ENCODE results near the gene USH1G.
"Not testable (repeated sequence)": the region's sequence is repeated elsewhere in the genome, so short reads cannot be mapped to it uniquely, and the experiment has no call there.

USH1G gene

DNA sequence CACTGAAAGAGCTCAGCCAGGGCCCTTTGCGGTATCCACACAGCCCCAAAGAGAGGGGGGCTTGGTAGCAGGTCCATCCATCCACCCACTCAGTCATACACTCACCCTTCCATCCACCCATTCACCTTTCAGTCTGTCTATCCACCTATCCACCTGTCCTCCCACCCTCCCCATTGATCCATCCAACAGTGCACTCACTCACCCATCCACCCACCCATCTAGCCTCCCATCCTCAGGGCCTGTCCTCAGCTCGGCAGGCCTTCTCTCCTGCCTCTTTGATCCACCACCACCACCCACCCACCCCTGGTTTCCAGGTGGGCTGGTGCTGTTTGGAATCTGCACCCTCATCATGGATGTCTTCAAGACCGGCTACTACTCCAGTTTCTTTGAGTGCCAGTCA, 2.2 kb upstream of the USH1G start:
- no peak for DNase-seq

DNA sequence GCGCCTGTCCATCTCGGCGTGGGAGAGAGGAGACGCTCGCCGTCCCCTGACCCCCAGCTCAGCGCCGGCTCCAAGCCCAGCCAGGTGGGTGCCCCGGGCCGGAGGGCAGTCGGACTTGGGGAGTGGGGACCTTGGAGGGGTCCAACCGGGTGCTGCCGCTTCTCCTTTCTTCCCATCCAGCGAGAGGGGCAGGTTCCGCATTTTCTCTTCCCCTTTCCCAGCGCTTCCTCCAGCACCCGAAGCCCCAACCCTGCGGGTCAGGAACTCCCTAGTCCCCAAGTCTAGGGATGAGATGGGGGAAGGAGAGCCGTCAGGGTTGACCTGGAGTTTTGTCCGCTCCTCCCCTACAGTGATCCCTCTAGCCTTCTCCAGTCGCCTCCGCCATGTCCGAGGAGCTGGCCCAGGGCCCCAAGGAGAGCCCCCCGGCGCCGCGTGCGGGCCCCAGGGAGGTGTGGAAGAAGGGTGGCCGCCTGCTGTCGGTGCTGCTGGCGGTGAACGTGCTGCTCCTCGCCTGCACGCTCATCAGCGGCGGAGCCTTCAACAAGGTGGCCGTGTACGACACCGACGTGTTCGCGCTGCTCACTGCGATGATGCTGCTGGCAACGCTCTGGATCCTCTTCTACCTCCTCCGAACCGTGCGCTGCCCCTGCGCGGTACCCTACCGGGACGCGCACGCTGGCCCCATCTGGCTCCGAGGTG, 1.3 kb upstream of the USH1G start, which contains the start of gene OTOP2:
TSS of gene OTOP2 (plus strand) at position 24 of the 699 bp plus-strand sequence. CDS start at position 384, 360 bp downstream.
- DNase-seq = peak in 1 of 2 donors; percentile 6

DNA sequence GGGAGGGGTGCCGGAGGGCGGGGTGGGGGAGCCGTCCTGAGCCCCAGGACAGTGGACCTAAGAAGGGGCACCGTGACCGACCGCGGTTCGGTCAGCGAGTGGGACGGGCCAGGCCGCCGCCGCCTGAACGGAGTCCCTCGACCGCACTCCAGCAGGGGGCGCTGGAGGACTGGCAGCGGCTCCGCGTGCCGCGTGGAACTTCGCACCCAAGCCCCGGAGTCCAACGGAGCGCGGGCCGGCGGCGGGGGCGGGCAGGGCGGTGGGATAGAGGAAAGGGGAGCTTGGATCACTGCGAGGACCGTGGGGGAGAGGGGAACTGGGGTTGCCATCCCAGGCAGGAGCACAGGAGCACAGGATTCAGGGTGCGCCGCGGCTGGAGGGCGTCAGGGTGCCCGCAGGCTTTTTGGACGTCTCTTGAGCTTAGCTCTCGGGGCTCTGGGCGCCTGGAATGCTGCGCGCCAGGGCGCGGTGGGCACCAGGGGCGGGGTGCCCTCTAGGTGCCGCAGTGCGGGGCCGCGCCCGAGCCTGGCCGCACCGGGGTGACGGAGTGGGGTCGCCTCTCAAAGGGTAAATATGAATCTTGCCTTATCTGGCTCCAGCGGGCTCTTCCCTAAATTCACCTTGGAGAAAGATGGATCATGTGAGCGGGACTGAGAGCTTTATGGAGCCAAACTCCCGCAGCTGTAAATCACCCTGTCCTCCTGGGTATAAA, 639 bp upstream of the USH1G start:
- DNase-seq = peak; percentile 69 to 72

DNA sequence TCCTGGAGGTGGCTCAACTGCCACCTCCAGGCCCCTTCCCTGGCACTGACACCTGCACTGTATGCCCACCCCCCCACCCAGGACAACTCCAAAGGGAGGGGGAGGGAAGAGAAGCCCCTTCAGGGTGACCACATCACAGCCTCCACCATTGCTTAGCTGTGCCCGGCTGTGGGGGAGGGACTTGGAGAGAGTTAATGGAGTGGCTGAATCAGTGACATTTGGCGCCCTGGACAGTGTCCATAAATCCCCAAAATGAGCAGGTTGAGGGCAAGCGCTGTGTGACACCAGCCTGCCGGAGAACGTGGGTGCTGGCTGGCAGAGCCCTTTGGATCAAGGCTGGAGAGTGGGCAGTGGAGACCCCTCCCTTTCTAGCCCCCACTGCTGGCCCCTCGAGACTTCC, 883 bp downstream of the USH1G start:
- DNase-seq = no peak

DNA sequence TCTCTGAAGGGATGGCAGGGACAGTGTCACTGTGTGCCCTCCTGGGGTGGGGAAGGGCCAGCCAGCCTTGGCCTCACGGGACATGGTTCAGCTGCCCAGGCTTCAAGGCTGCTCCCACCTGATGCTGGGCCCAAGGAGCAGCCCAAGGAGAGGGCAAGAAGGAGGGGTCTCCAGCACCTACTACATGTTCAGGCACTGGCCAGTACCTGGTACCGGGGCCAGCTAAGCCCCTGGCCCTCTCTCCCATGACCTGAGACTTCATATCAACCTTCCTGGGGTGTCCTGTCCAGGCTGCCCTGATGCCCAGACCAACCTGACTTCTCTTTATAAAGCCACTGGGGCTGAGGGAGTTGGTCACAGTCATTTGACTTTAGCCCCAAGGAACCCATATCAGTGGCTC, 1.3 kb downstream of the USH1G start:
- no peak for DNase-seq

DNA sequence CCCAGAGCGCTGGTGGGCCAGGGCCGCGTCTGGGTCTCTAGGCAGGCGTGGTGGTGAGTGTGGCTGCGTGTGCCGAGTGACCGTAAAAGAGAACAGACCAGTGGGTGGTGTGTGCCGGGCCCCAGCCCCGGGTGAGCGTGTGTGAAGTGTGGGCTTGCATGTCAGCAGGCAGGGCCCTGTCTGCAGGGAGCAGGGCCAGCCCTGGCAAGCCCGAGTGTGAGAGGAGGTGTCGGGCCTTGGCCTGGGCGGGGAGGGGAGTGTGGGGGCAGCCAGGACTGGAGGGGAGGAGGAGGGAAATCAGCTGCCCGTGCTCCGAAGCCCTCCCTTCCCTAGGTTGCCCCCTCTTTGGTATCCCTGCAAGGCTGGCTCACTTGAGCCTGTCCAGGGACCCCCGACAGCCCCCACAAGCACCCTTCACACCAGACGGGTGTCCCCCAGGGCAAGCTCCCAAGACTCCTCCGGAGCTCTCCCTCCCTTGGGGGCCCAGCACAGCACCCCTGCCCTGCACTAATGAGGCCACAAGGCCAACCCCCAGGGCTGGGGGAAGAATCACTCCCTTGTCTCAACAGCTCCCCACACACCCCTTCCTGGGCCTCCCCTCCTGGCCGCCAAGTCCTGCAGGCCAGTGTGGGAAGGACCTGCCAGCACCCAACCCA, 1.9 kb downstream of the USH1G start:
- no peak for DNase-seq

DNA sequence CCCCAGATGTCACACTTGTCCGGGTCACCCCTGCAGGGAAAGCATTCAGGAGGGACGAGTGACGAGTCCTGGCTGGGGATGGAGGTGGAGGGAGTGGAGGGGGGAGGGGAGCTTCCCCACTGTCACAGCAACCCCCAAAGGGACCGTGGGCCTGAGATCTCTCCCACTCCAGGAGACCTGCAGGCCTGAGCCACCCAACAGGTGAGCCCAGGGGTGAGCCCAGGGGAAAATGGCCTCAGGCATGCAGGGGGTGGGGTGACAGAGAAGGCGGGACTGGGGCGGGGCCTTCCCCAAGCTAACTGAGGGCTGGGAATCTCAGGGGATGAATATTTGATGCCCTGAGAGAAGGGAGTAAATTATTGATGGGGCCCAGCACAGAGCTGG, 2.4 kb downstream of the USH1G start:
- DNase-seq = no peak

DNA sequence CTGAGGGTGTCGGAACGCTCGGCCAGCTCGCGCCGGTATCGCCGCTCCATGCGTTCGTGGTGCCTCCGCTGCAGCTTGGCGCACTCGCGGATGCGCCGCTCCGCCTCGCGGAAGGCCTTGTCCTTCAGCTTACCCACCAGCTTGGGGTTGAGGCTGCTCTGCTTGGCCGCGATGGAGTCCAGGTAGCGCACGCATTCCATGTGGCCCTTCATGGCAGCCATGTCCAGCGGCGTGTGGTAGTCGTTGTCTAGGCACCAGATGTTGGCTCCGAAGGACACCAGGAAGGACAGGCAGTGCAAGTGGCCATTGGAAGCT, 2.8 kb downstream of the USH1G start:
- DNase-seq = no peak

DNA sequence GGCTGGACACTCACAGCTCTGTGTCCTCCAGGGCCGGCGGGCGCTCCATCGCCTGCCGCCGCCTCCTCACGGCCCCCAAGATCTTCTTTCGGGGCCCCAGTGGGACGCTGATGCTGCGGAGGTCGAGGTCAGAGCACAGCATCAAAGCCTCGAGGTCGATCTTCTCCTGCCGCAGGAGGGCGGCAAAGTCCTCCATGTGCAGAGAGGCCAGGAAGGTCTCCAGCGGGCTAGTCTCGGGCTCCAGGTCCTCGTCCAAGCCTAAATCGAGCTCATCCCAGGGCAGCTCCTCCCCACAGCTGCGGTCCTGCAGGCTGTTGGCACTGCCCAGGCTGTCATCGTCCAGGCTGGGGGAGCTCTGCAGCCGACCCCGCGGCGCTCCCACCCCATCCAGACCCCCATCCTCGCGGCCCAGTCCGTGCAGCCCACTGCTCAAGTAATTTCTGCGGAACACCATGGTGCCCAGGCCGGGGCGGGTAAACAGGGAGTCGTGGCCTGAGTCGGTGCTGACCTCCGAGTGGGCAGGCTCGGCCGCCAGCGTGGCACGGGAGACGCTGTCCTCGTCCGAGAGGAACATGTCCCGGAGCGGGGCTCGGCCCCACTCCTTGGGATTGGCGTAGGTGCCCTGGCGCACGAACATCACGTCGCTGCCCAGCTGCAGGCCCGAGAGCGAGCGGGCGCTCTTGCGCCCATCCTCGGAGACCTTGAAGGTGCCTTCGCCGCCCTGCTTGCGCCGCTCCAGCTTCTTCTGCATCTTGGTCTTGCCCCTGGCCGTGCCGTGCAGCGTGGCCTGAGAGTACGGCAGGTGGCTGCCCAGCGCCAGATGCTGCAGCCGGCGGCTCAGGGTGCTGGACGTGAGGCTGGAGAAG, 3.4 kb downstream of the USH1G start:
- DNase-seq = no peak

DNA sequence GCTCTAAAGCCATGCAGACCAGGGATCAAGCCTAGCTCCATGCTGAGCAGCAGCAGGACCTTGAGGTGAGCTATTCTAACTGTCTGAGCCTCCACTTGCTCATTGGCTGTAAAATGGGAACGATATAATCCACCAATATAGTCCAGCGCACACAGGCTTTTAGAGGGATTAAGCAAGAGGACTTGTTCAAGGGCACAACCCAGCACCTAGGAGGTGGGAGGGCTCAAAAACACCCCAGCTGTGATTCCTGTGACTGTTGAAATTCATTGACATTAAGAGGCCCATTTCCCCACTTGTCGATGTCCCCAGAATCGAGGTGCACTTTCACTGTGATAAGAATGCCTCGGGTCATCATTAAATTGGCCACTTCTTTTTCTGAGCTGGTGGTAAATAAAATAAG, 4.1 kb downstream of the USH1G start:
- no peak for DNase-seq

DNA sequence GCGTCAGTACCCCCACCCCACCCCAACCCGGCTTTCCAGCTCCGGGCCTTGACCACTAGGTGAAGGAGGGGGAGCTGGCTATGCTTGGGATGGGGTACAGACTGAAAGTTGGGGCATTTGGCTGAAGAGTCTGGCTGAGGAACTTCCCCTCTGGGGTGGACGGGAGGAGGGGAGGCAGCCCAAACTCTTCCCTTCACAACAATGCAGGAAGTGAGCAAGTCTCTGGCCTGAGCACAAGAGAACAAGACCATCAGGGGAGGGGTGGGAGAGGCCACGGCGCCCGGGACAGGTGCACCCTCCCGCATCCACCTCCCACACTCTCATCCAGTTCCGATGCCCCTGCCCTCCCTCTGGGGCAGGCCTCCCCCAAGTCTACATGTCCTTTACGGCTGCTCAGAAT, 5.6 kb downstream of the USH1G start:
- DNase-seq = no peak

DNA sequence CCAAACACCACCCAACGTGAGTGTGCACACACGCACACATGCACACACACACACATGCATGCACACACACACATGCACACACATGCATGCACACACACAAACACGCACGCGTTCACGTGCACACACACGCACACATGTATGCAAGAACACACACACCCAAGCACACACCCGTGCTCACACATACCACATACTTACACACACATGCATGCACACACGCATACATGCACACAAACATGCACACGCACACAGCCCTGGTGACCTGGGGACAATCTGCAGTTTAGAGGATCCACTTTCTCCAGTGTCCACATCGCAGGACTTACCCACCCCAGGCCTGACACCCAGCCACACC, 6.2 kb downstream of the USH1G start:
- DNase-seq = no peak

DNA sequence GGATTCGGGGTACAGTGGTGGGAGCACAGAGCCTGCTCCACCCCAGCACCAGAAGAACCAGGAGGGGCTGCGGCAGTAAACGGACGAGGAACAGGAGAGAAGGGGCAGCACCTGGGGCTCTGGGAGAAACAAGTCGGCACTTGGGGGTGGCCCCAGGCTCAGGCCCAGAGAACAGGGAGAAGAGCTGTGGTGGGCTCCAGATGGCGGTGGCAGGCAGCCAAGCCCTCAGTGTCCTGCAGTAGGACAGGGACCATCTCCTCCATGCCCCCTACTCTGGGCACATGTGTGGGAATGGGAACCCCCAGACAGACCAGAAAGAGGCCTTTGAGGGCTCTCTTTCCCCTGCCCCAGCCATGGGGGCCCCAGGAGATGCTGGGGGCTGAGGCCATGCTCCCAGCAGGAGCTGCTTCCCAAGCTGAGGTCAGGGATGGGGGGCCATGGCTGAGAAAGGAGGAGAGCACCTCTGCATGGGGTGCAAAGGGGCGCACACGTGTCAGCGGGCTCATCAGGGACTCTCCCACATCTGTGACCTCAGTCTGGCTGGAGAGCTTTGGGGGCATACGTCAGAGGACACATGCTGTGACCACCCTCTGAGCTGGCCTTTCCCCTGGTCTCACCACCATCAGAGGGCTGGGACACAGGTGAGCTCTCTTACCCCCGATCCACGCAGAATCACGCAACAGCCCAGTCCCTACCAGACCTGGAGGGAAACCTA, 6.8 kb downstream of the USH1G start:
- no peak for DNase-seq

DNA sequence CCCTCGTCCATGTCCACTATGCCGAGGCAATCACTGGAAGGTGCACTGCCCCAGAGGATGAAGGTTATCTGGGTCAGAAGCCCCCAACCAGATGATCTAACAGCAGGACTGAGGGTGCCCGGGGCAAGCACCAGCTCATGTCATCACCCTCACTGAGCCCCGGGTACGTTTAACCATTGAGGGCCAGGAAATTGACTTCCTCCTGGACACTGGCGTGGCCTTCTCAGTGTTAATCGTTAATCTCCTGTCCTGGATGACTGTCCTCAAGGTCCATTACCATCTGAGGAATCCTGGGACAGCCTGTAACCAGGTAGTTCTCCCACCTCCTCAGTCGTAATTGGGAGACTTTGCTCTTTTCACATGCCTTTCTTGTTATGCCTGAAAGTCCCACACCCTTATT, 11.6 kb downstream of the USH1G start:
- DNase-seq = not testable (repeated sequence)

DNA sequence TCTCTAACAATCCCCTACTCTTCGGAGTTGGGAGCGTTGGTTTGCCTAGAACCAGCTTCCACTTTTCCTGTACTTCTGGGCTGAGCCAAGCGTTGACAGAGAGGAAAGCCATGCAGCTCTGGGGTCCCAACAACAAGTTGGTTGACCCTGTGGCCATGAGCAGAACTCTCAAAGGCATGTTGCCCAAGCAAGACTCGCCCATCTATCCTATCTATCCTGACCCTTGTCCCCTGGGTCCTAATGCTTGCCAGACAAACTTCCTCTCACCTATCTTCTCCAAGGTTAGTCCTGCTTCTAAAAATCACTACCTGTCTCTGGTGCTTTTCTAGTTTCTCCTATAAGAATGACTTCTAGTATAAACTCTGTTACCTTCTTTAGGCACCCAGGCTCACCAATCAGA, 14.0 kb downstream of the USH1G start:
- not testable (repeated sequence) for DNase-seq

DNA sequence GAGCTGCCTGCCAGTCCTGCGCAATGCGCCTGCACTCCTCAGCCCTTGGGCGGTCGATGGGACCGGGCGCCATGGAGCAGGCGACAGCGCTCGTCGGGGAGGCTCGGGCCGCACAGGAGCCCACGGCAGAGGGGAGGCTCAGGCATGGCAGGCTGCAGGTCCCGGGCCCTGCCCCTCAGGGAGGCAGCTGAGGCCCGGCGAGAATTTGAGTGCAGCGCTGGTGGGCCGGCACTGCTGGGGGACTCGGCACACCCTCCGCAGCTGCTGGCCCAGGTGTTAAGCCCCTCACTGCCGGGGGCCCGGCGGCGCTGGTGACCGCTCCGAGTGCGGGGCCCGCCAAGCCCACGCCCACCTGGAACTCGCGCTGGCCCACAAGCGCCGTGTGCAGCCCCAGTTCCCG, 16.0 kb downstream of the USH1G start:
- no peak for DNase-seq

DNA sequence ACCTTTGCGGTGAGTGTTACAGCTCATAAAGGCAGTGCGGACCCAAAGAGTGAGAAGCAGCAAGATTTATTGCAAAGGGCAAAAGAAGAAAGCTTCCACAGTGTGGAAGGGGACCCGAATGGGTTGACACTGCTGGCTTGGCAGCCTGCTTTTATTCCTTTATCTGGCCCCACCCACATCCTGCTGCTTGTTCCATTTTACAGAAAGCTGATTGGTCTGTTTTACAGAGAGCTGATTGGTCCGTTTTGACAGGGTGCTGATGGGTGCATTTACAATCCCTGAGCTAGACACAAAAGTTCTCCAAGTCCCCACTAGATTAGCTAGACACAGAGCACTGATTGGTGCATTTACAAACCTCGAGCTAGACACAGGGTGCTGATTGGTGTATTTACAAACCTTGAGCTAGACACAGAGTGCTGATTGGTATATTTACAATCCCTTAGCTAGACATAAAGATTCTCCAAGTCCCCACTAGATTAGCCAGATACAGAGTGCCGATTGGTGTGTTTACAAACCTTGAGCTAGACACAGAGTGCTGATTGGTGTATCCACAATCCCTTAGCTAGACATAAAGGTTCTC, 16.8 kb downstream of the USH1G start:
- not testable (repeated sequence) for DNase-seq

DNA sequence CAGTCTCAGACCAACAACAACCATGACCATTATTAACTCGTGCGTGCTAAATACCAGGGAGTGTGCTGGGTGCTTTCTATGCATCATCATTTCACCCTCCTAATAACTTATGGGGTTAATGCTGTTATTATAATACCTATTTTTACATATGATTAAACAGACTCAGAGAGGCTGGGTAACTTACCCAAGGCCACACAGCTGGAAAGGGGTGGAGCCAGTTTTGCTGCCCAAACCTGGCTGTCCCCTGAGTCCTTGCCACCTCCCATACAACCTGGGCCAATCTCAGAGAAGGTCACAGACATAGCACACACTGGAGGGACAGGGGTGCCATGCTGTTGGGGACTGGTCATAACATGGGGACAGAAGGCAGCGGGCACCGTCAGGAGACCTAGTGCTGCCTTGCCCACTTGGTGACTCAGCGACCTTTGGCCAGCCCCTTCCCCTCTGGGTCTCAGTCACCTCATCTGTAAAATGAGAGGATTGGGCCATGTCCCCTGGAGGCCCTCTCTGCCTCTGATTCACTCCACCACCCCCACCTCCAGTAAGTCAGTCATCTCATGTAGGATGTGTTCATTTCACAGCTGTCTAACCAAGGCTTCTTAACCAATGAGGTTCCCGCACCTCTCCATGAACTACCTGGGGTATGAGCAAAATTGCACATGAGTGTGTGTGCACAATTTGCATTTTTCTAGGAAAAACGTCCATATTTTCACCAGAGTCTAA, 18.2 kb downstream of the USH1G start:
- DNase-seq = no peak

DNA sequence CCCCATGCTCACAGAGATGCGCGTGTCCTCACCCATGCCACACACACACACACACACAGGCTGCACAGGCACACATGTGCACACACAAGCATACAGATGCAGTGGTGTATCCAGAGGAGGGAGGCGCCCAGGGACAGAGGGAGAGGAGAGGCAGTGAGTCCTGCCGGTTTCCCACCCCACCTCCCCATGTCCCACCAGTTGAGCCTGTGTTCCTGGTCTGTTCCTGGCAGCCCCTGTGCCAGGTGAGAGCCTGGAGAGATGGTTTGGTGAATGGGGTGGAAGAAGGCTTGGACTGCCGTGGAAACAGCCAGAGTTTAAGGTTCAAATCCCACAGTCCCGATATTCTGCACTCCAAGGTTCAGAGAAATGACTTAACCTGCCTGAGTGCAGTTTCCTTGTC, 19.4 kb downstream of the USH1G start:
- no peak for DNase-seq

DNA sequence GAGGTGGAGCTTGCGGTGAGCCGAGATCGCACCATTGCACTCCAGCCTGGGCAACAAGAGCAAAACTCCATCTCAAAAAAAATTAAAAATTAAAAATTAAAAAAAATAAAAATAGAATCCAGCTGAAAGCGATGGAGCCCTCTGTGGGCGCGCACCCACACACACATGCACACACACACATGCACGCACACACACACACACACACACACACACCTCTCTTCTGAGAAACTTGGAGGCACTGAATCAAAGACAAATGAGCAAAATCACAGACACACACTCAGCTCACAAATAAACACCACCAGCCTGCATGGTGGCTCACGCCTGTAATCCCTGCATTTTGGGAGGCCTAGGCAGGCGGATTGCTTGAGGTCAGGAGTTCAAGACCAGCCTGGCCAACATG, 20.0 kb downstream of the USH1G start:
- DNase-seq = no peak

DNA sequence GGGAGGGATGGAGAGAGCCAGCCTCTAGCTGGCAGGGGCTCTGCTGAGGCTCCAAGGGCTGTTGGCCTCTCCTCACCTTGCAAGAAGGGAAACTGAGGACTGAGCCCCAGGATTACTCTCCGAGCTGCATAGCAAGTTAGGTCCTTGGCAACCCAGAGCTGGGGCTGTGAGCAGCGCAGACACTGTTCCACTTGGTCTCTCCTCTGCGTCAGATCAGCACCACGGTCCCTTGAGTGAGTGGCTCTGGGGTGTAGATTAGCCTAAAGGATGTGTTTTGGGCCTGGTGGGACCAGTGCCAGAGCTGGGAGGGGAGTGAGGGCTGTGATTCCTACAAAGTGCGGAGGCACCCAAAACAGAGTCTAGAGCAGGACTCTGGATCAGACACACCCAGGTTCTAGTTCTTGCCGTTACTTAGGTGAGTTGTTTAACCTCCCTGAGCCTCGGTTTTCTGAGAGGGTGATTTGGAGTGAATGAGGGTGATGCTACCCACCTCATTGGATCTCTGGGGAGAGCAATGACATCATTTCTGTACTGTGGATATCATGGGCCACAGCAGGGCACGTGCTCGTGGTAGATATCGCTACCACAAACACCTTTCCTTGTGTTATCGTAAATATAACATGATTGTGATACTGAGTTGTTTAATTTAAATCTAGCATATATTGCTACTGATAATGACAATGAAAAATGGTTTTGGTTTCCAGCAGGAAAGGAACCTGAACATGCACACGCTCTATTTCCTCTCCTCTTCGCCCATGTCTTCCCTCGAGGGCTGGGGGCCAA, 21.5 kb downstream of the USH1G start:
- DNase-seq = no peak

All from activated CD4-positive, alpha-beta T cell treated with anti-CD3 and anti-CD28 coated beads for 4 hours (primary cell).